HL-60 (cell line): ENCODE data around the gene OR8B3.

ENCODE experiments used
- DNase-seq, 2 experiments: peaks; one replicate each; pipeline ENCODE4 v3.0.0-alpha.2; 2010 to 2020; ENCODE audit warnings: low read depth in 1 of 2, low spot score in 1 of 2
- H3K27ac ChIP-seq: fragments of 250-450 bp; sonication (Bioruptor Pico); replicated peaks from 2 replicates; pipeline ENCODE4 v1.5.1; 2020; ENCODE audit warnings: mild to moderate bottlenecking, moderate library complexity
- H3K27me3 ChIP-seq: fragments of 250-450 bp; sonication (Bioruptor Pico); 2 replicates; pipeline ENCODE4 v1.5.1; 2021; ENCODE audit warnings: mild to moderate bottlenecking, moderate library complexity; ENCODE audit not compliant: insufficient read depth, poor library complexity, severe bottlenecking
- H3K4me3 ChIP-seq: replicated peaks from 2 replicates; pipeline ENCODE4 v1.5.1; 2011; ENCODE audit warnings: mild to moderate bottlenecking, control low read depth, low read length; ENCODE audit not compliant: insufficient read depth
- CTCF ChIP-seq: IDR thresholded peaks from one replicate; pipeline ENCODE4 v1.5.1; 2011; ENCODE audit warnings: low read length, control low read depth, inconsistent platforms; ENCODE audit not compliant: insufficient read depth
- GABPA ChIP-seq: IDR thresholded peaks from 2 replicates; pipeline ENCODE4 v1.6.1; 2012; ENCODE audit warnings: low read depth
- POLR2AphosphoS5 ChIP-seq: IDR thresholded peaks from 2 replicates; pipeline ENCODE4 v1.6.1; 2012; ENCODE audit warnings: low read depth
- REST ChIP-seq: IDR thresholded peaks from 2 replicates; pipeline ENCODE4 v1.6.1; 2012; ENCODE audit warnings: low read depth; ENCODE audit not compliant: insufficient replicate concordance
- SPI1 ChIP-seq: IDR thresholded peaks from 2 replicates; pipeline ENCODE4 v1.6.1; 2012; ENCODE audit warnings: low read depth, mild to moderate bottlenecking, borderline replicate concordance

Gene OR8B3

DNA sequence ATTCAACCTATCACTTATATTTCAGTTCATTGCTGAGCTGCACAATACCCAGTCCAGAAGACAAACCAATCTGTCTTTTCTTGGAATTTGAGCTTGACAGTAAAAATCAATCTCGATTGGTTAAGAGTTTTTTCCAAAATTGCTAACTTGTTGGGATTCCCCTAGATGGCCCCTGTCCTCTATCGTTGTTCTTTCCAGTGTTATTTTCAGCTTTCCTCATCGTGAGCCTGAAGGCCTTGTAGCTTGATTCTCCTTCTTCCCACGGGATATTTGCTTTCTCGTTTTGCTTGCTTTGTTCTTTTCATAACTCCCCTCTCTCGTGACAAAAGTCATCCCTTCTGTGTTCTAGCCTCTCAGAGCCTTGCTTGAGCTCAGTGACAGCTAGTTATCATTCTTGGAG lies 43.6 kb upstream of the OR8B3 start:
- Histone ChIP-seq H3K27me3 (no peaks in the 10 kb centered on the region), H3K4me3 (no peak overlapping the region), H3K27ac (no peak overlapping the region)
- TF ChIP-seq CTCF, result no peak
- no peak for TF ChIP-seq POLR2AphosphoS5
- TF ChIP-seq SPI1, result no peak
- TF ChIP-seq REST, result no peak
- no peak for TF ChIP-seq GABPA
- DNase-seq, result no peak

GRCh38 chr11:124441519-124441918 lies 42.7 kb upstream of the OR8B3 start:
- H3K27me3 ChIP-seq, result no peaks in the 10 kb centered on the region
- no peak for DNase-seq
- no peak overlapping the region for H3K4me3 ChIP-seq
- no peak for TF ChIP-seq CTCF
- TF ChIP-seq SPI1, result no peak
- no peak for TF ChIP-seq POLR2AphosphoS5
- TF ChIP-seq GABPA, result no peak
- TF ChIP-seq REST, result no peak
- H3K27ac ChIP-seq, result no peak overlapping the region

- no peak for DNase-seq
- TF ChIP-seq CTCF, result no peak
- no peak for TF ChIP-seq GABPA
- TF ChIP-seq REST, result no peak
- no peak for TF ChIP-seq POLR2AphosphoS5
- TF ChIP-seq SPI1, result no peak
- H3K27me3 ChIP-seq, result no peaks in the 10 kb centered on the region
These were observed 42.3 kb upstream of the OR8B3 start for GRCh38 chr11:124441081-124441480.

More at GRCh38 chr11:124441081-124441480, 42.3 kb upstream of the OR8B3 start:
- Histone ChIP-seq H3K27ac (no peak overlapping the region), H3K4me3 (no peak overlapping the region)
